T-helper 2 cell treated with Interferon-gamma antibody and Interleukin-4, amounts not matched to agents 100 ng/mL and 5 ng/mL, for 36 hours (primary cell): ENCODE results near the gene COL13A1. TPM values are rescaled to one million over a fixed set of nuclear protein-coding genes. Genes with fewer than 3 reads are reported as not detected.

Source experiments
- intact Hi-C: fragments of 100-400 bp; cut with micrococcal nuclease; formaldehyde crosslinking; loops from one replicate; pipeline ENCODE4 v1.15.1; 2023
- total RNA-seq: library from RNA; stranded (reverse); gene quantifications from 2 replicates; pipeline ENCODE4 v1.2.3, GENCODE V29; 2022

The COL13A1 gene
- total RNA-seq, 1 donor from 2014 or later = not detected

GRCh38 chr10:69902835-69903535, 101.3 kb downstream of the COL13A1 start:
- intact Hi-C loops = no loop called here

GRCh38 chr10:69904533-69904932, 102.8 kb downstream of the COL13A1 start:
- intact Hi-C loops = no loop called here

- intact Hi-C loops = no loop called here
Observed at GRCh38 chr10:69906425-69906824, 104.7 kb downstream of the COL13A1 start.

- intact Hi-C loops = no loop called here
Observed at GRCh38 chr10:69907517-69907916, 105.8 kb downstream of the COL13A1 start.

- intact Hi-C loops = no loop called here
Observed at GRCh38 chr10:69908124-69908523, 106.4 kb downstream of the COL13A1 start.

GRCh38 chr10:69910561-69910960, 108.9 kb downstream of the COL13A1 start:
- intact Hi-C loops = no loop called here

- intact Hi-C loops = no loop called here
Observed at GRCh38 chr10:69911613-69912528, 110.2 kb downstream of the COL13A1 start.

GRCh38 chr10:69912589-69912988, 110.9 kb downstream of the COL13A1 start:
- intact Hi-C loops = no loop called here

- intact Hi-C loops = loop anchor here (1.0 kb wide), 1 partner anchor 126 kb away; no protein-coding TSS in a partner anchor
Observed at GRCh38 chr10:69913606-69914382, 112.1 kb downstream of the COL13A1 start.

GRCh38 chr10:69914398-69915214, 112.9 kb downstream of the COL13A1 start:
- intact Hi-C loops = loop anchor here (1.0 kb wide), 1 partner anchor 127 kb away; no protein-coding TSS in a partner anchor

GRCh38 chr10:69915215-69915560, 113.5 kb downstream of the COL13A1 start:
- intact Hi-C loops = no loop called here

GRCh38 chr10:69916118-69916517, 114.4 kb downstream of the COL13A1 start:
- intact Hi-C loops = no loop called here

GRCh38 chr10:69918036-69918435, 116.3 kb downstream of the COL13A1 start:
- intact Hi-C loops = no loop called here

GRCh38 chr10:69919250-69919649, 117.5 kb downstream of the COL13A1 start:
- intact Hi-C loops = no loop called here

- intact Hi-C loops = no loop called here
Observed at GRCh38 chr10:69925111-69925510, 123.4 kb downstream of the COL13A1 start.

GRCh38 chr10:69928339-69928738, 126.6 kb downstream of the COL13A1 start:
- intact Hi-C loops = no loop called here

- intact Hi-C loops = no loop called here
Observed at GRCh38 chr10:69929575-69929974, 127.9 kb downstream of the COL13A1 start.

- intact Hi-C loops = no loop called here
Observed at GRCh38 chr10:69934768-69935167, 133.1 kb downstream of the COL13A1 start.

- intact Hi-C loops = no loop called here
Observed at GRCh38 chr10:69936091-69936490, 134.4 kb downstream of the COL13A1 start.

GRCh38 chr10:69938541-69938991, 136.9 kb downstream of the COL13A1 start:
- intact Hi-C loops = no loop called here

GRCh38 chr10:69939061-69939460, 137.4 kb downstream of the COL13A1 start:
- intact Hi-C loops = no loop called here
